ENCODE data around the gene TNNI2.

Gene TNNI2

DNA sequence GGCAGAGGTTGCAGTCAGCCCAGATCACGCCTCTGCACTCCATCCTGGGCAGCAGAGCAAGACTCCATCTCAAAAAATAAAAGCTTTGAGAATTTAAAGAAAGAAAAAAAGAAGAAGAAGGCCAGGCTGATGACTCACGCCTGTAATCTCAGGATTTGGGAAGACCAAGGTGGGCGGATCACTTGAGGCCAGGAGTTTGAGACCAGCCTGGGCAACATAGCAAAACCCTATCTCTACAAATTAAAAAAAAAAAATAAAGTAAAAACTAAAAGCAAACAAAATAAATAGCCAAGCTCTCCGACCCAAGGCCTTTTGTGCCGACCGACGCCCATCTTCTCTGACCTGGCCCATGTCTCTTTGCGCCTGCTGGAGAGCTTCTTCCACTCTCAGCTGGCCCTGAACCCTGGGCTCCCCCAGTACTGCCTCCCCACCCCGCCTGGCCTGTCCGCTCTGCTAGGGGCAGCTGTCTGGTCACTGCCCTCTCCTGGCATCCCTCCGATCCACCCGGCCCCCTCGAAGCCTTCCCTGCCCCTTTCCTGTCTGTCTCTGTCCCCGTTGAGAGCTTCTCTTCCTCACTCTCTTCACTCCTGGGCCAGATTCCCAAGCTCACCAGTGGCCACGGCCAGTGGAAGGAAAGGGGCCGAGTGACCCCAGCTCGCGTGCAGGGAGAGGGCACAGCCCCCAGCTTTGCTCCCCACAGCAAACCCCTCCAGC is 9.3 kb downstream of the TNNI2 start:
- no peak overlapping the region for H3K27ac ChIP-seq (ENCODE audit: poor library complexity, severe bottlenecking)
- H3K4me3 ChIP-seq (ENCODE audit: severe bottlenecking): no peak overlapping the region
- no peak for DNase-seq (ENCODE audit: low spot score)
- no peaks in the 10 kb centered on the region for H3K27me3 ChIP-seq (ENCODE audit: insufficient read depth, poor library complexity, severe bottlenecking)
- H3K4me1 ChIP-seq (ENCODE audit: insufficient read depth, poor library complexity, severe bottlenecking): peaks cover 12% of the 10 kb centered on the region
- no peaks in the 10 kb centered on the region for H3K36me3 ChIP-seq (ENCODE audit: low read depth)
- TF ChIP-seq, protein P1, sequence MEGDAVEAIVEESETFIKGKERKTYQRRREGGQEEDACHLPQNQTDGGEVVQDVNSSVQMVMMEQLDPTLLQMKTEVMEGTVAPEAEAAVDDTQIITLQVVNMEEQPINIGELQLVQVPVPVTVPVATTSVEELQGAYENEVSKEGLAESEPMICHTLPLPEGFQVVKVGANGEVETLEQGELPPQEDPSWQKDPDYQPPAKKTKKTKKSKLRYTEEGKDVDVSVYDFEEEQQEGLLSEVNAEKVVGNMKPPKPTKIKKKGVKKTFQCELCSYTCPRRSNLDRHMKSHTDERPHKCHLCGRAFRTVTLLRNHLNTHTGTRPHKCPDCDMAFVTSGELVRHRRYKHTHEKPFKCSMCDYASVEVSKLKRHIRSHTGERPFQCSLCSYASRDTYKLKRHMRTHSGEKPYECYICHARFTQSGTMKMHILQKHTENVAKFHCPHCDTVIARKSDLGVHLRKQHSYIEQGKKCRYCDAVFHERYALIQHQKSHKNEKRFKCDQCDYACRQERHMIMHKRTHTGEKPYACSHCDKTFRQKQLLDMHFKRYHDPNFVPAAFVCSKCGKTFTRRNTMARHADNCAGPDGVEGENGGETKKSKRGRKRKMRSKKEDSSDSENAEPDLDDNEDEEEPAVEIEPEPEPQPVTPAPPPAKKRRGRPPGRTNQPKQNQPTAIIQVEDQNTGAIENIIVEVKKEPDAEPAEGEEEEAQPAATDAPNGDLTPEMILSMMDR (IDR thresholded peaks at IDR 0.05; ENCODE audit: poor library complexity, severe bottlenecking): no peak
- no peak for ATAC-seq (ENCODE audit: low read depth)
- H3K9me3 ChIP-seq (ENCODE audit: severe bottlenecking): no peaks in the 10 kb centered on the region

DNA sequence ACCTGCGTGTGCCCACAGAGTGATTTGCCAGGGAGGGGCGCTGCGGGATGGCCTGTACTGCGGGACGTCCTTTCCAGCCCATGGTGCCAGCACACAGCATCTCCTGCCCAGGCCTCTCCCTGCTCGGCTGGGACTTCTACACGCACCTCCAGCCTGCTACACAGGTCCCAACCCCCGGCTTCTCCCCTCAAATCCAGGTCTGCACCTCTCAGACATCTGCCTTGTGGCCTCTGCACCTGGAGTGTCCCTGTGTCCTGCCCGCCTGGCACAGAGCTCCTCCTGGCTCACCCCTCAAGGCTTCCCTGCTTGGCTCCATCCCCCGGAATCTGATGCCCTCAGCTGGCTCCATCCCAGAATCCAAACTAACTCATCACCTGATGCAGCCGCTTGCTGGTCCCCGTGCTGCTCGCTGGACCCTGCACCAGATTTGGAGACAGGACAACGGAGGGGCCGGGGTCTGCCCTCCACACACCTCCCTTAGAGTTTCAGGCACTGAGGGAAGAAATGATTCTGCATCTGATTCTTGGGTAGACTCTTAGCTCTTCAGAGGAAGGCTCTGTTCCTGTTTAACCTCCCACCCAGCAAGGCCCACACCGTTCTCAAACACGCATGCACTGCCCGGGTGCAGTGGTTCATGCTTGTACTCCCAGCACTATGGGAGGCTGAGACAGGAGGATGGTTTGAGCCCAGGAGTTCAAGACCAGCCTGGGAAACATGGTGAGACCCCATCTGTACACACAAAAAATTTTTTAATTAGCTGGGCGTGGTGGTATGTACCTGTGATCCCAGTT is 10.1 kb downstream of the TNNI2 start:
- Histone ChIP-seq H3K9me3 (ENCODE audit: severe bottlenecking) (no peaks in the 10 kb centered on the region), H3K27ac (ENCODE audit: poor library complexity, severe bottlenecking) (no peak overlapping the region), H3K27me3 (ENCODE audit: insufficient read depth, poor library complexity, severe bottlenecking) (no peaks in the 10 kb centered on the region), H3K36me3 (ENCODE audit: low read depth) (no peaks in the 10 kb centered on the region), H3K4me1 (ENCODE audit: insufficient read depth, poor library complexity, severe bottlenecking) (peaks cover 12% of the 10 kb centered on the region), H3K4me3 (ENCODE audit: severe bottlenecking) (no peak overlapping the region)
- ATAC-seq (ENCODE audit: low read depth): no peak
- TF ChIP-seq, protein P1 (IDR thresholded peaks at IDR 0.05; ENCODE audit: poor library complexity, severe bottlenecking): no peak
- no peak for DNase-seq (ENCODE audit: low spot score)

DNA sequence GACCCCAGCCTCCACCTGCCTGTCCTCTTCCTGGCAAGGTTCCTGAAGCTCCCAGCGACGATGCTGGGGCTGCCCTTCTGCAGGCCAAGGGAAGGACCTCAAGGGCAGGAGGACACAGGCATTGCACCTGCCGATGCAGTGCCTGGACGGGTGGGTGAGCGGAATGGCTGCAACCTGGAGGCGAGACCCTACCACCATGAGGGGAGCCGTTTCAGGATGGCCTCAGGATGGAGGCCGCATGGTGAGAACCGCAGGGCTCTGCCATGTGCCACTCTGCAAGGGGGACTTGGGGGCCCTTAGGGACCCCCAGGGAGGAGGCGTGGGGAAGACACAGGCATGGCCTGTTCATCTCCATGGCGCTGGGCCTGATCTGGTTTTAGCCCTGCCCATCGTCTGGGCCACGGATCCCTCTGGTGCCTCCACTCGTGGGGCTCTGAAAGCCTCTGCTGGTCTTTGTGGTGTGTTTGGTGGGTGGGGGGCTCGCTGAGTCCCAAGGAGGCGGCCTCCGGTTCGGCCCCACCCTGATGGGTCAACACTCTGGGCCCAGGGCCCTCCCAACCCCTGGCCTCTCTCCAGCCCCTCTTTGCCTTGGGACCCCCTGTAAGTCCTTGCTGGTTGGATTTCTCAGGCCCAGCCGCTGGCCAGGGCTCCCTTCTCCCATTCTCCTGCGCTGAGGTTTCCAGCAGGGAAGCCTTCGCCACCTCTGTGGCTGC is 12.8 kb downstream of the TNNI2 start:
- TF ChIP-seq, protein P1 (IDR thresholded peaks at IDR 0.05; ENCODE audit: poor library complexity, severe bottlenecking): no peak
- no peaks in the 10 kb centered on the region for H3K27me3 ChIP-seq (ENCODE audit: insufficient read depth, poor library complexity, severe bottlenecking)
- no peak for ATAC-seq (ENCODE audit: low read depth)
- H3K9me3 ChIP-seq (ENCODE audit: severe bottlenecking): no peaks in the 10 kb centered on the region
- DNase-seq (ENCODE audit: low spot score): no peak
- no peak overlapping the region for H3K4me3 ChIP-seq (ENCODE audit: severe bottlenecking)
- H3K27ac ChIP-seq (ENCODE audit: poor library complexity, severe bottlenecking): no peak overlapping the region
- no peaks in the 10 kb centered on the region for H3K4me1 ChIP-seq (ENCODE audit: insufficient read depth, poor library complexity, severe bottlenecking)
- no peaks in the 10 kb centered on the region for H3K36me3 ChIP-seq (ENCODE audit: low read depth)

DNA sequence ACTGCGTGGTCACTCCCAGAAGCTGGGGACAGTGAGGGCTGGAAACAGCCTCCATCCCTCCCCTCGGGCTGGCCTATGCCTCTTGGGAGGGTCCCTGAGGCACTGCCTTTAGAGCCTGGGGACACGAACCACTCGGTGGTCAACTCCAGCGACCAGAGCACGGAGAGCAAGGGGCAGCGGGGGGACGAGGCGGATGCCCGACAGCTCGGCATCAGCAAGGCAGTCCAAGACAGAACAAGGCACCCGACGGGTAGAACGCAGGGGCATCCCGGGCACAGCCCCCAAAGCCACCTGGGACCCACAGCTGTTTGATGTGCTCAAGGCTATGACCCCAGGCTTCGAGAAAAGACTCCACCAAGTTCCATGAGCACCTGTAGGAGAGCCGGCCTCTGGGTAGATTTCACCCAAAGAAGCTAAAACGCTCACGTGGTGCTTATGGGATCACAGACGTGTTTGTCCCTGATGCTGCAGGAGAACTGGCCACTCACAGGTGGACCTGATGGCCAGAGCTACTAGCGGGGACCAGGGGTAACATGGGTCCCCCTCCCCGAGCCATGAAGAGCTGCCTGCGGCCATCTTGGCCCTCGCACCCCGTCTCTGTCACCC is 13.6 kb downstream of the TNNI2 start:
- Histone ChIP-seq H3K9me3 (ENCODE audit: severe bottlenecking) (no peaks in the 10 kb centered on the region), H3K36me3 (ENCODE audit: low read depth) (no peaks in the 10 kb centered on the region), H3K4me1 (ENCODE audit: insufficient read depth, poor library complexity, severe bottlenecking) (no peaks in the 10 kb centered on the region), H3K27ac (ENCODE audit: poor library complexity, severe bottlenecking) (no peak overlapping the region), H3K27me3 (ENCODE audit: insufficient read depth, poor library complexity, severe bottlenecking) (no peaks in the 10 kb centered on the region), H3K4me3 (ENCODE audit: severe bottlenecking) (no peak overlapping the region)
- ATAC-seq (ENCODE audit: low read depth) (no peak), DNase-seq (ENCODE audit: low spot score) (no peak)
- TF ChIP-seq, protein P1 (IDR thresholded peaks at IDR 0.05; ENCODE audit: poor library complexity, severe bottlenecking): no peak

Data from RWPE2 (cell line).